Fibroblast of skin of right biceps (primary cell): Measurements from ENCODE around the gene ULK1.
A peak's percentile ranks its signal among the peaks of the same experiment; 100 is the strongest.
"Not testable (repeated sequence)": the region's sequence is repeated elsewhere in the genome, so short reads cannot be mapped to it uniquely, and the experiment has no call there.

Experiments used
- DNase-seq: peaks from one replicate; pipeline ENCODE4 v3.0.0-alpha.2; 2013

ULK1 gene

DNA sequence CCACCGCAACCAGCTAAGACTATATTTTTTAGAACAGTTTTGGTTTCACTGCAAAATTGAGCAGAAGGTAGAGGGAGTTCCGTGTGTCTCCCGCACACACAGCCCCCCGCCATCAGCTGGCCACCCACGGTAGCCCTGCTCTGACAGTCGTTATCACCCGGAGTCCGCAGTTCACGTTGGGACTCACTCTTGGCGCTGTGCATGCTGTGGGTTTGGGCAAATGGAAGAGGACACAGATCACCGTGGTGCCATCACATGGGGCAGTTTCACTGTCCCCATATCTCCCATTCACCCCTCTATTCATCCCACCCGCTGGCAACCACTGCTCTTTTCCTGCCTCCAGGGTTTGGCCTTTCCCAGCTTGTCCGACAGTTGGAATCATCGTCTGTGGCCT is 31.8 kb upstream of the ULK1 start:
- DNase-seq = no peak

DNA sequence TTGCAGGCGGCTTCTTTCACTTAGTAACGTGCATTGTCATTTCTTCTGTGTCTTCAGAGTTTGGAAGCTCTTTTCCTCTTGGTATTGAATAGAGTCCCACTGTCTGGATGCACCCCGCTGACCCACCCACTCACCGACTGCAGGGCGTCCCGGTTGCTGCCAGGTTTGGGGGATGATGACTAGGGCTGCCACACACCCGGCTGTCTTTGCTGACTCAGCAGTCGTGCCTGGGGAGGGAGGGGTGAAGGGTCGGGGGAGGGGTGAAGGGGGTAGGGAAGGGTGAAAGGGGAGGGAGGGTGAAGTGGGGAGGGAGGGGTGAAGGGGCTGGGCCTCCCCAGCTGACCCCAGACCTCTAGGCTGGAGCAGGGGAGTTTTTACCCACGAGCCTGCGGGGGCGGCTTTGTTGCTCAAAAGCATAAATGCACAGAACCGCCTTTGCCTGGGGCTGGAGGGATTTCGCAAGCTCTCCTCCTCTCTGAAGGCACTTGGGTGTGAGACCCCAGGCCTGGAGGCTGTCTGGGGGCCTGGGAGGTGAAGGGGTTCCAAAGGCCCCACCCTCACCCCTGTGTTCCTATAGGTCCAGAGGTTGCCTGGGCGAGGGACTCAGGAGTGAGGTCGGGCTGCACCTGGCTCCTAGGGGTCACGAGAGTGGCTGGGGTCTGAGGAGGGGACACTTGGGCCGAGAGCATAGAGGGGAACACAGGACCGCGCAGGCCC is 31.3 kb upstream of the ULK1 start:
- DNase-seq = peak; percentile 35

DNA sequence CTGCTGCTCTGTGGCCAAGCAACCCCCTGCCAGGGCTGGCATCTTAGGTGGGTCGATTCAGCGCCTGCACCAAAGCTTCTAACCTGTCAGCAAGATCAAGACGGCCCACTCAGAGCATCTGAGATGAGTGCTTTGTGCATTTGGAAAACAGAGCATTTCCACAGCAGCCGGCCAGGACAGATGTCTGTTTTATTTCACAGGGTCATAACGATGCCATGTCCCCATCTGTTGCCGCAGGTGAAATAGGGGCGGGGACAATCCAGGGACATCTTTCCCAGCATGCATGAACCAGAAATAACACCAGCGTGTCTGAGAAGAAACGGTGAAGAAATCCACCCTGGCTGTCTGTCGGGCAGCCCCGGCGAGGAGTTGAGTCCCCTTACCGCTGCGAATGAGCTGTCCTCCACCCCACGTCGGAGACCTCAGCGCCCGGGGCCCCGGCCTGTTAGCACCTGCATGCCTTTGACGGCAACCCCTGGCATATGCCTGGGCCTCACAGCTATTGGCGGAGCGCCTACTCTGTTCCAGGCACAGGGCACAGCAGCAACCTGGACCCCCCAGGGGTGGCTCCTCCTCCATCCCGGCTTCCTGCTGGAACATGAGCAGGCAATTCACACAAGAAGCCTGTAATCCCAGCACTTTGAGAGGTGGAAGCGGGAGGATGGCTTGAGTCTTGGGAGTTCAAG is 30.6 kb upstream of the ULK1 start:
- DNase-seq = no peak

DNA sequence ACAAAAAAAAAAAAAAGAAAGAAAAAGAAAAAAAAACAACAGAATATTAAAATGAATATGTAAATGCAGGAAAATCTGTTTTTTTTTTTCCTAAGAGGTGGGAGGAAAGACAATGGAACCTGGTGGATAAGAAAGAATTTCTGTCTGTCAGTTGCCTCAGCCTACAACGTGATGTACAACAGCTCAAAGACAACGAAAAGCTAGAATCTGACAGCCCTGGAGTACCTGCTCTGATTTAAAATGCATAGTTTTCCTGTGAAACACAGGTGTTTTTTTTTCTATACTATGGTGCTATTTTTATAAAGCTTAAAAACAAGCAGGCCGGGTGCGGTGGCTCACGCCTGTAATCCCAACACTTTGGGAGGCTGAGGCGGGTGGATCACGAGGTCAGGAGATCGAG is 30.0 kb upstream of the ULK1 start:
- DNase-seq = no peak

DNA sequence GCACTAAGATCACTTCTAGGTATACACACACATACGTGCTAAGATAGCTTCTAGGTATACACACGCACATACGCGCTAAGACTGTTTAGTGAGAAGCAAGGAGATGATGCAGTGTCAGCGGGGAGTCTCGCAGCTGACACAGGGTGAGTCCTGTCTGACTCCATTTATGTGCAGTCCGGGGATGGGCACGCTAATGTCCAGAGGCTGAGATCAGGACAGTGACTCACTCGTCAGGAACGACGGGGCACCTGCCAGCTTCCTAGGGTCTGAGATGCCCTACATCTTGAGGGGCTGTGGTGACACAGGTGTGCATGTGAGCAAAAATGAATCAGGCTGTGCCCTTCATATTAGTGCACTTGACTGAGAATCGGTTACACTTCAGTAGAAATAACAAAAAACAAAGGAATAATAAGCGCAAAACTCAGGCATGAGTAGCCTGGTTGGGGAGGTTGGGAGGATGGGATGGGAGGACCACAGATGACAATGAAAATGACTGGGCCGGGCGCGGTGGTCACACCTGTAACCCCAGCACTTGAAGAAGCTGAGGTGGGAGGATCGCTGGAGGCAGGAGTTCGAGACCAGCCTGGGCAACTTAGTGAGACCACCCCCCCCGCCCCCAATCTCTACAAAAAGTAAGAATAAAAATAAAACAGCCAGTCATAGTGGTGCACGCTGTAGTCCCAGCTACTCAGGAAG is 29.1 kb upstream of the ULK1 start:
- no peak for DNase-seq

DNA sequence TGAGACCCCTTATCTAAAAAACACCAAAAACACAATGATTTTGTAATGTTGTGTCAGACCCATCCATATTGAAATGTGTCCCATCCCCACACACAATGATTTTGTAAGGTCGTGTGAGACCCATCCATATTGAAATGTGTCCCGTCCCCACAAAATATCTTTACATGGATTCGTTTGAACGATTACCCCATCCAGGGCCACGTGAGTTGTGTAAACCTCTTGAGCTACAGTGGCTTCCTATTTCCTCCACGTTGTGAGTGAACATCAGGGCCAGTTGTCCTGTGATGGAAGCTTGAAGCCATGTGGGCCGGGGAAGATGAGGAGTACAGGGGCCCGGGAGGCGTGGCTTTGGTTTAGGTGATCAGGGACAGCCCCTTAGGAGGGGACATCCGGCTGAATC is 27.0 kb upstream of the ULK1 start:
- DNase-seq = no peak

DNA sequence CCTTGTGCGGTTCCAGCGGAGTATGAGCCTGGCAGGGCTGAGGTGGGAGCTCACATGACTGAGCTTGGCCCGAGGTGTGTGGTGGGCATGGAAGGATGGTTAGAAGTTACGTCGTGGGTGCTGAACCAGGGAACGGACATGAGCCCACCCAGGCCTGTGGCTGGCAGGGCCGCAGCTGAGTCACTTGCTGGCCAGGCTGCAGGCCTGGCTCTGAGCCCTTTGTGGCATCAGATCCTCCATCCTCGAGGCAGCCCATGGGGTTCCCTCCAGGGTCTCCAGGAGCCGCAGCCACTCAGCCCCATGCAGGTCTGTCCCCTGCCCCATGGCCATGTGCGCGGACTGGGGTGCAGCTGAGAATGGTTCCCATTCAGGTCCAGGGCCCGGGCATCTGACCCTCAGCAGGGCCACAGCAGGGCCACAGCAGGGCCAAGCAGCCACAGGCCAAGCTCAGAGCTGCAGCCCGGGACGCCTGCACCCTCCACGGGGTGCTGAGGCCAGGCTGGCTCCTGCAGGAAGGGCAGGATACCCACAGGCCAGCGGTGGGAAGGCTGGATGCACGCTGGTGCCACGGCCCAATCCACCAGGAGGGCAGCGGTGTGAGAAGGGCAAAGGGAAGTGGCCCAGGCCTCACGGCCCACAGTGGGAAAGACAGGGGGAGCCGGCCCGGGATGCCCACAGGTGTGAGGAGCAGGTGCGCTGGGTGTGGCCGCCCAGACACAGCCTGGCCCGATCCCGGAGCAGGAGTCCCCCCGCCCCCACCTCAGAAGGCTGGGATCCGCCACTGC is 26.3 kb upstream of the ULK1 start:
- DNase-seq = no peak

DNA sequence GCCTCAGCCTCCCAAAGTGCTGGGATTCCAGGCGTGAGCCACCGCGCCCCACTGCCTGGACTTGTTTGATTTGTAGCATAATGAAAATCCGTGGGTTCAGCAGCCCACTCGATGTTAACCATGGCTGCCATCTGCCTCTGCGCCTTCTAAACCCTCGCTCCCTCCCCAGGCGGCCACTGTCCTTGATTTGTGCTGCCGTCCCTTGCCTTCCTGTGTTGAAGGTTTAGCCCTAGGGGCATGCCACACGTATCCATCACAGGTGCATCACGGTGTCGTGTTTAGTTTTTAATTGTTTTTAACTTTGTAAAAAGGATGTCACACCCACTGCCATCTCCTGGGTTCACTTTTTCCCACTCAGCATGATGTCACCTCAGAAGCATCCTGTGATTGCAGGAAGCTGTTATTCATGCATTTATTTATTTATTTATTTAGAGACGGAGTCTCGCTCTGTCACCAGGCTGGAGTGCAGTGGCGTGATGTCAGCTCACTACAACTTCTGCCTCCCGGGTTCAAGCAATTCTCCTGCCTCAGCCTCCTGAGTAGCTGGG is 24.5 kb upstream of the ULK1 start:
- peak; percentile 77 for DNase-seq

DNA sequence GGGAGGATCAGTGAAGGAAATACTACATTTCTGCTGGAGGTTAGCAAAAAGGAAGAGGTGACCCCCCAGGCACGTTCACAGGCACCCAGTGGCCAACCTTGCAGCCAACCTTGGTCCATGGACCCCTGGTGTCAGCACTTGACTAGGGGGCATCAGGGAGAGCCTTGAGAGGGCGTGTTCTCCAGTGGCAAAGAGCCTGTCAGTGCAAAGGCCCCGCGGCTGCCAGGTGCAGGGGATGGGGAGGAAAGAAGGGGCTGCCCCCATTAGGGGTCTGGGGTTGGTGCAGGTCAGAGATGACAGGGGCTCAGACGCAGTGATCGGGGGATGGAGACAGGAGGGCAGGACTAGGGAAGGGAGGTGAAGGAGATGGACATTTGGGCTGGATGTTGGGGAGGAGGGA is 22.7 kb upstream of the ULK1 start:
- DNase-seq = no peak

DNA sequence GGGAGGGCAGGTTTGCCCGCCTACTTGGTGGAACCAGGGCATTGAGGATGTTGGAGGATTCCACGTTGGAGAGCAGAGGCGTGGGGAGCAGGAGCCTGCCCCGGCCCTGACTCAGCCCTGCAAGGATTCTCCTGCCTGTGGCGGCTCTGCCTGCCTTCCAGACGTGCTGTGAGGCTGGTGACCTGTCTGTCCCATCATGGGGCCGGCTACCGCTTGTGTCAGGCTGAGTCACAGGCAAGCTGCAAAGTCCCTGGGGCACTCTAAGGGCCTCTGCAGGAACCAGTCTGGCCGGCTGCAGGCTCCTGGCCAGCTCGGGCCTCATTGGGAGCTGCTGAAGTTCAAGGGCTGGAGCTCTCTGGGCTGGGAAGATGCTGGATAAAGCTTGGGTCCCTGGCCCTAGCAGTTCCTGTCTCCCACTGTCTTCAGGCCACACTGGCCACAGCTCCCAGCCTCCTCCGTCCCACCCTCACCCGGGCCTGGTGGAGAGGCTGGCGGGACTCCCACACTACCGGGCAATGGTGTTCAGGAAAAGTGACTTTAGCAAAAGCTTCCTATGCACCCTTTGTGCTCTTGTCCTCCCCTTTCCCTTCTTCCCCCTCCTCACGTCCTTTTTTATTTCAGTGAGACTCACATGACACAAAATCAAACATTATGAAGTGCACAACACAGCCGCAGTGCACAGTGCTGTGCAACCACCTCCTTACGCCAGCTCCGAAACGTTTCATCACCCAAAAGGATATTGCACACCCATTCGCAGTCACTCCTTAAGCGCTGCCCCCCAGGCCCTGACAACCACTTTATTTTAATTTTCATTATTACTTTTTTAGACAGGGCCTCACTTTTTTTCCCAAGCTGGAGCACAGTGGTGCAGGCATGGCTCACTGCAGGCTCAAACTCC is 22.0 kb upstream of the ULK1 start:
- DNase-seq = peak; percentile 82

DNA sequence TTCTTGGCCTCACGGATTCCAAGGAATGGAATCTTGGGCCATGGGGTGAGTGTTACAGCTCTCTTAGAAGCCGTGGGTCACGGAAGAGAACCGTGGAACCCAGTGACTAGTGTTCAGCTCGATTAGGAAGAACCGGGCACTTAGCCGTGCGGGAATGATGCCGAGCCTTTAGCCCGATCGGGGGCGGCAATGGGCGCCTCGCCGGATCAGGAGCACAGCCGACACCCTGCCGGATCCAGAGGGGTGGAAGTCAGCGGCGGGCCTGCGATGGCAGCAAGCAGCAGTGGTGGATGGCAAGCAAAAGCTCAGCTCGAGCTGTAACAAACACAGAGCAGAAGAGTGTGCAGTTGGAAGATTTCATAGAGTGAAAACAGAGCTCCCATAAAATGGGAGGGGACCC is 21.1 kb upstream of the ULK1 start:
- no peak for DNase-seq

DNA sequence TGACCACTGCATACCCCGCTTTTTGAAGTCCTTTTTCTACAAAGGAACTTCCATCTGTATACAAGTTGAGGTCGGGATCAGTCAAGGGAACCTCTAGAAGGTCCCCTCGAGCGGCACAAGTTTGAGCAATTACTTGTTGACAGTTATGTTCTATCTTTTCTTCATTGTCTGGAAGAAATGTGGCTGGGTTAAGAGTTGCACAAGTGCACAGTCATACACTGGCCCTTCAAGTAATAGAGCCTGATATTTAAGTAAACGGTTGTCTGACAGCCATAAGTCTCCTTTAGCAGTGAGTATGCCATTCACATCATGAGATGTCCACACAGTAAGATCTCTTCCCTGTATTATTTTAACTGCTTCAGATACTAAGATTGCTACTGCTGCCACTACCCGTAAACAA is 19.4 kb upstream of the ULK1 start:
- not testable (repeated sequence) for DNase-seq

DNA sequence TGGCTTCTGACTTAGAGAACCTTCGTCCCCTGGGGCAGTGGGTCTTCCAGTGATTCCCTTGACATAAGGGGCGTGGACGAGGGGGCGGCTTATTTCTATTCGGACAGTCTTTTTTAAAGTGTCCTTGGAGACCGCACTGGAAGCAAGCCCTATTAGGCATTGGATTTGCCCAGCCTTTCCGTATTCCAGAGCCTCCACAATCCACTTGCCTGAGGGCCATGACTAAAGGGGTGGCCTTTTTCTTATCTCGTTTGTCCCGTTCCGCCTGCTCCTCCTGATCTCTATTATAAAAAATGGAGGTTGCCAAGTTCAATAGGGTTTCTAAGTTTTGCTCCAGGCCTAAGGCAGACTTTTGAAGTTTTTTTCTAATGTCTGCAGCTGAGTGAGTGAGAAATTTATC is 17.2 kb upstream of the ULK1 start:
- not testable (repeated sequence) for DNase-seq

DNA sequence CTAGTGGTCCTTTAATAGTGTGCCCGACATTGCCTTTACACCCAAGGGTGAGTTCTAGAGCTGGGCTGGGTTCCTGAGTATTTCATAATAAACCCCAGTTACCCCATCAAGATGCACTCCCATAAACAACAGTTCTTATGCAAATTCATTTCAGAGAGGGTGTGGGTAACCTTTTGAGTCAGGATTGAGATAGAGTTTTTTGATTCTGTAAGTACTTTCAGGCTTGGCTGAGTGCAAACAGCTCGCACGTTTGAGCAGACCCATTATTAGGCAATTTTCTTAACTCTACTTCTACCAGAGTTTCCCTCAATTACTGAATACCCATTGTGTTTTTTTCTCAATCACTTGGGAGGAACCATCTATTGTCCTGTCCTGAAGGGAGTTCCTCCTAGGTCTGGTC is 16.0 kb upstream of the ULK1 start:
- DNase-seq = not testable (repeated sequence)

DNA sequence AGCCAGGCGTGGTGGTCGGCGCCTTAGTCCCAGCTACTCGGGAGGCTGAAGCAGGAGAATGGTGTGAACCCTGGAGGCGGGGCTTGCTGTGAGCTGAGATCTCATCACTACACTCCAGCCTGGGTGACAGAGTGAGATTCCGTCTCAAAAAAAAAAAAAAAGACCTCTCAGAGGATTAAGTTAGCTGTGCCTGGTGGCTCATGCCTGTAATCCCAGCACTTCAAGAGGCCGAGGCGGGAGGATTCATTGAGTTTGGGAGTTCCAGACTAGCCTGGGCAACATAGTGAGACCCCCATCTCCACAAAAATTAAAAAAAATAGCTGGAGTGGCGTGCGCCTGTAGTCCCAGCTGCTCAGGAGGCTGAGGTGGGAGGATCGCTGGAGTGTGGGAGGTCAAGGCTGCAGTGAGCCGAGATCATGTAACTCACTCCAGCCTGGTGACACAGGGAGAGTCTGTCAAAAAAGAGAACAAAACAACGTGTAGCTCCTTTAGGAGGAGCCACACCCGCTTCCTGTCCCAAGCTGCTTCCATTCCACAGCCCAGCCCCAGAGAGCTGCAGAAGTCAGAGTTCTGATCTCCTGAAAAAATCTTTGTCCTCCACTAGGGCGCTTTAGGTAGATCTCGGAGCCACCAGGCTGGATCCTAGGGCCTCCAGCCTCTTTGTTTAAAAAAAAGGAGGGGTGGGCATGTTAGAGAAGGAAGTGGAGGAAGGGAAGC is 11.5 kb upstream of the ULK1 start:
- DNase-seq = no peak

DNA sequence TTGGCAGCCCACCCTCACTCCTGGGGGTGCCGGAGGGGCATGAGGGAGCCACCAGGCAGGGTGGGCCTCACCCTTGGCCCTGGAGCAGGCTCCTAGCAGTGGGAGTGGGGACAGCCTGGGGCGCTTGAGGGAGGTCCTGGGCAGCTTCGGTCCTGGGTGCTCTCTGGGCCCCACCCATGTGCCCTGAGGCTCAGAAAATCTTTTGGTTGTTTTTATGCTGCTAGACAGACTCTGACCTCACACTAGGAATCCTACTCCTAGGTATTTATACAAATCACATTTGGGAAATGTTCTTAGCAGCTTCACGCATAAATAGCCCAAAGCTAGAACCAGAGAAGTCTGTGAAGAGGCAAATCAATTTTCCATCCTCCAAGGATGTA is 10.9 kb upstream of the ULK1 start:
- DNase-seq = no peak

DNA sequence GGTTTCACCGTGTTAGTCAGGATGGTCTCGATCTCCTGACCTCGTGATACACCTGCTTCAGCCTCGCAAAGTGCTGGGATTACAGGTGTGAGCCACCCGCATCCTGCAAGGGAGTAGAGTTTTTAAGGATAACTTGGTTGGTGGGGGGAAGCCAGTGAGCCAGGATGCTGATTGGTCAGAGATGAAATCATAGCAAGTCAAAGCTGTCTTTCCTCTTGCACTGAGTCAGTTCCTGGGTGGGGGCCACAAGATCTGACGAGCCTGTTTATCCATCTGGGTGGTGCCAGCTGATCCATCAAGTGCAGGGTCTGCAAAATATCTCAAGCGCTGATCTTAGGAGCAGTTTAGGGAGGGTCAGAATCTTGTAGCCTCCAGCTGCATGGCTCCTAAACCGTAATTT is 9.3 kb upstream of the ULK1 start:
- DNase-seq = not testable (repeated sequence)

DNA sequence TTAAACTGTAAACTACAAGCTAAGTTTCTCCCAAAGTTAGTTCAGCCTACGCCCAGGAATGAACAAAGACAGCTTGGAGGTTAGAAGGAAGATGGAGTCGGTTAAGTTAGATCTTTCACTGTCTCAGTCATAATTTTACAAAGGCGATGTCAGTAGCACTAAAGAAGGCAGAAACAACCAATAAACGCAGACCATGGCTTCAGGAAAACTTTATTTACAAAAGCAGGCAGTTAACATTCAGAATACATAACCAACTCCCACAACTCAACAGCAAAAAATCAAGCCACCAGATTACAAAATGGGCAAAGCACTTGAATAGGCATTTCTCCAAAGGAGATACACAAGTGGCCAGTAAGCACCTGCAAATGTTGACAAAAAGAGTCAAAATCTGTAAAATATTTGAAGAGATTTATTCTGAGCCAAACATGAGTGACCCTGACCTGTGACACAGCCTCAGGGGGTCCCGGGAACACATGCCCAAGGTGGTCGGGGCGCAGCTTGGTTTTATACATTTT is 8.8 kb upstream of the ULK1 start:
- DNase-seq = no peak

DNA sequence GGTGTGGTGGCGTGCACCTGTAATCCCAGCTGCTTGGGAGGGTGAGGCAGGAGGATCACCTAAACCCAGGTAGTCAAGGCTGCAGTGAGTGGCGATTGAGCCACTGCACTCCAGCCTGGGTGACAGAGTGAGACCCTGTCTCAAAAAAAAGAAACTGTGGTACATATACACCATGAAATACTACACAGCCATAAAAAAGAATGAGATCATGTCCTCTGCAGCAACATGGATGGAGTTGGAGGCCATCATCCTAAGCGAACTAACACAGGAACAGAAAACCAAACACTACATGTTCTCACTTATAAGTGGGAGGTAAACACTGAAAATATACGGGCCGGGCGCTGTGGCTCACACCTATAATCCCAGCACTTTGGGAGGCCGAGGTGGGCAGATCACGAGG is 2.7 kb upstream of the ULK1 start:
- not testable (repeated sequence) for DNase-seq

DNA sequence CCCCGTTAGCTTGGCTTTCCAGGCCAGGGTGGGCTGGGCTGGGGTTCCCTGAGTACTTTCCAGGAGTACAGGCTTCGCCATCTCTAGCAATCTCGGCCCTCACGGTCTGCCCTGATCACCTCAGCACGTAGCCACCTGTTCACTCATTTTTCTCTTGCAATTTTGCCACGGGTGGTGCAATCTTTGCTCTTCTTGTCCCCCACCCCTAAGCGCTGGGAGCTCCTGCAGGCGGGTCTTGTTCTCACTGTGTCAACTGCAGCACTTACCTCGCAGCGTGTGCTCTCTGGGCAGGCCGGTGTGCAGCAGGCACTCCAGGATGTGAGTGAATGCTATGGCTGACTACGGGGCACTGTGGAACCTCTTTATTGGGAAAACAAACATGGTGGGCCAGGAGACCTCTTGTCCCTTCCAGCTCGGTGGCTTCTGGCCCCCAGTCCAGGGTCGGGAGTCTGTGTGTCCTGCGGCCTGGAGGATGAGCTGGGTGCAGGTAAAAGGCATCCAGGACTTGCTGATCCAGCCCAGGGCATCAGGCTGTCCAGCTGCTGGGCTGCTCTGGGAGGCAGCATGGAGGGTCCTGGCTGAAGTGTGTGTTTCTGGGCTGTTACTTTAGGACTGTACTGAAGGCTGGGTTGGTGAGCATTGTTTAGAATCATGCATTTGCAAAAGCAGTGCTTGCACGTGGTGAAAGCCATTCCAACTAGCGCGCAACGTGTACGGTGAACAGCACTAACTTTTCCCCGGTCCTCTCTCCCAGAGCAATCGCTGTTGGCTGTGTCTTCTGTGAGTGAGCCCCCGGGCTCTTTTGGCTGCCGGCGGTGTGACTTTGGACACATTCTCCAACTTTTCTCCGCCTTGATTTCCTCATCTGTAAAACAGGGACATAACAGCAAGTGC is 1.5 kb upstream of the ULK1 start:
- DNase-seq = no peak
